Activated T-cell treated with anti-CD3 and anti-CD28 coated beads for 4 hours (primary cell): Measurements from ENCODE around the gene H1-8.
"Not testable (repeated sequence)": the region's sequence is repeated elsewhere in the genome, so short reads cannot be mapped to it uniquely, and the experiment has no call there.

Source experiments
- DNase-seq: peaks from one replicate; pipeline ENCODE4 v3.0.0-alpha.2; 2020

The H1-8 gene

GRCh38 chr3:129515821-129516432, 27.0 kb upstream of the H1-8 start:
- DNase-seq, result not testable (repeated sequence)

DNA sequence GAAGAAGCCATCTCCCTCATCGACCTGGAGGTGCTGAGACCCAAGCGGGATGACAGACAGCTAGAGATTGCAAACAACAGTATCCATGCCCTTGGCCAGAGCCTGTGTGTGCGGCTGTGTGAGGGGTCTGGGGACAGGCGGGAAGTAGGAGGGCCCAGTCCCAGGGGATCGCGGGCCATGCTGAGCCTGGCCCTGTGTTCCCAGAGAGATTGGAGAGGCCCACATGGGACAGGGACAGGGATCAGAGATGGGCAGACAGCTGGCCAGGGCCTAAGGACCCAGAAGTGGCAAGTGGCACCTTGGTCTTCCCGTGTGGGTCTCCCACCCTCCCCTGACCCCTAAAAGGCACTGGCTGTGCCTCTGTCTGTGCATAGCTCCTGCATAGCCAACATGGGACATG, 25.5 kb upstream of the H1-8 start:
- DNase-seq, result no peak

DNA sequence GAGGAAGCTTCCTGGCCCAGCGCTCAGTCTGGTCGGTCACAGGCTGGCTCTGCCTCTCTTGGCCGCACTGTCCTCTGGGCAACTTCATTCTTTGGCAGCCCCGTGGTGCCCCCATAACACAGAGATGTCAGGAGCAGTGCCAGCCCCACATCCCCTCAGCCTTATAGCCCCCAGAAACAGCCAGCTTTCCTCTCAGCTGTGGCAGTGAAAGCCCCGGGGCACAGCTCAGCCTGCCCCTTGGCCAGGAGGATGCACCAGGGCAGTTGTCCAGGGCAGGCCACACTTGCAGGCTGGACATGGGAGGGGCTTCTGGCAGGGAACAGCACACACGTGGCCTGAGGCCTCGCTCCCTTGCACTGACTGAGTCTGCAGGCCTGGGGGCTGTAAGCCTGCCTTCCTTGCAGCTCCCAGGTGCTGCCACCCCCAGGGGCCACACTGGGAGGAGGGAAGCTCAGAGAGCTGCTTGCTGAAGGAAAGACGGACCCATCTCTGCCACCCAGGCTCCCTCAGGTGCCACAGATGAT, 24.9 kb upstream of the H1-8 start:
- no peak for DNase-seq

DNA sequence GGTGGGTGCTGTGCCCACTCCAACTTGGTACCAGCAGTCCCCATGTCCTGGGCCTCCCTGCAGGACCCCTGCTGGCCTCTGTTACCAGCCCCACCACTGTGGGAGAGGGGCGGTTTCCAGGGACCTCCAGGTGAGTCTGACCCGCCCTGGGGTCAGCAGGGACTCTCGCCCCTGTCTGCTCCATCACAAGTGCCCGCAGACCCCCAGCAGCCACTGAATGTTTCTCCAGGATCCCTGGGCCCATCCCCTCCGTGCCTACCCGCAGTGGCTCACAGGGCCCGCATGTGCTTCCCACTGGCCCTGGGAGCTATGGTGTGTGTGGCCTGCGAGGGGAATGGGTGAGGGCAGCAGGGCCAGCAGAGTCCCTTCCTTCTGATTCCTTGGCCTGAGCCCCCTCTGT, 24.4 kb upstream of the H1-8 start:
- no peak for DNase-seq

- DNase-seq, result no peak
Measured at GRCh38 chr3:129519449-129519848, 23.5 kb upstream of the H1-8 start.

- DNase-seq, result no peak
Measured at GRCh38 chr3:129519896-129520715, 22.9 kb upstream of the H1-8 start.

DNA sequence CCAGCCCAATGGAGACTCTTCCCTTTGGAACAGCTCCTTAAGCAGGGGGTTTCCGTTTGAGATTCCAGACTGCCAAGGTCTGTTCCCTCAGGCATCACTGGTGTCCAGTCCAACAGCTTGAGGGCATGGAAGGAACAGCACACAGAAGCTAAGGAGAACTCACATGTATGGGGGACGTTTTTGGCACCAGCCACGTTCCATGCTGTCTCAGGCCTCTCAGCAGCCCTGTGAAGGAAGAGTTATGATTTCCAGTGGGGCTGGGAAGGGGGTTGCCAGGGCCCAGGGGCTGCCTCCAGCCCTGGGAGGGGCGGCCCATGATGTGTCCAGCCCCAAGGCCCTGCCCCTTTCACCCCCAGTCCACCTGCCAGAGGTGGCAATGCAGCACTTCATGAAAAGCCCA, 22.0 kb upstream of the H1-8 start:
- DNase-seq, result no peak

DNA sequence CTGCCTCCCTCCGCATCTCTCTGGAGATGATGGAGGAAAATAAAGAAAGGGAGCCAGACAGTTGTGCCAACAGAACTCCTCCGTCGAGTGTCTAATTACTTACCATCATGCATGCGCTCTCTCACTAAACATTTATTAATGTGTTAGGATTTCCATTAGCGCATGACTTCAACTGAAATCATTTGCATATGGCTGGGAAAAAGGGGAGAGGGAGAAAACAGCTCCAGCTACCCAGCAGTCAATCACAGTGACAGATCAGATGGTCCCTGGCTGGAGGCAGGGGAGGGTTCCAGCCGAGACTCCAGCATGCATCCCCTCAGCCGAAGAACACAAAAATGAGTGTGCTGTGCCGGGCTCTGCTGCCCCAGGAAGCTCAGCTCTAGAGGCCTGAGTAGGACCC, 21.4 kb upstream of the H1-8 start:
- DNase-seq, result no peak

DNA sequence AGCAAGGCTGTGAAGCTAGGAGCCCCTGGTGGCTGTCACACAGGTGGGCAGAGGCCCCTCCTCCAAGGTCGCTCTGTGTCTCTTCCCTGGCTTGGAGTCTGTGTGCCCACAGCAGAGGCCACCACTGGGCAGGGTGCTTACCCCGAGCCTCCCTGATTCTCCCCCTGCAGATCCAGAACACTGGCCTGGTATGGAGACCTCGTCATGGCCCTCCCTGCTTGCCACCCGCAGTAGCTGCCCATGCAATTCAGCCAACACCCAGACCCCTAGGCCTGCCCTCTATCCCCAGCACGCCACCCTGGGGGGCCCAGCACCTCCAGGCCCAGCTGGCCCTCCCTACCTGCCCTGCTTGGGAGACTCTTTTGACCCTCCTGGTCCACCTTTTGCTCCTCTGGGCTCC, 20.0 kb upstream of the H1-8 start:
- DNase-seq, result no peak

GRCh38 chr3:129524081-129524480, 18.9 kb upstream of the H1-8 start:
- DNase-seq, result no peak

- DNase-seq, result no peak
Measured at GRCh38 chr3:129525341-129525968, 17.5 kb upstream of the H1-8 start.

DNA sequence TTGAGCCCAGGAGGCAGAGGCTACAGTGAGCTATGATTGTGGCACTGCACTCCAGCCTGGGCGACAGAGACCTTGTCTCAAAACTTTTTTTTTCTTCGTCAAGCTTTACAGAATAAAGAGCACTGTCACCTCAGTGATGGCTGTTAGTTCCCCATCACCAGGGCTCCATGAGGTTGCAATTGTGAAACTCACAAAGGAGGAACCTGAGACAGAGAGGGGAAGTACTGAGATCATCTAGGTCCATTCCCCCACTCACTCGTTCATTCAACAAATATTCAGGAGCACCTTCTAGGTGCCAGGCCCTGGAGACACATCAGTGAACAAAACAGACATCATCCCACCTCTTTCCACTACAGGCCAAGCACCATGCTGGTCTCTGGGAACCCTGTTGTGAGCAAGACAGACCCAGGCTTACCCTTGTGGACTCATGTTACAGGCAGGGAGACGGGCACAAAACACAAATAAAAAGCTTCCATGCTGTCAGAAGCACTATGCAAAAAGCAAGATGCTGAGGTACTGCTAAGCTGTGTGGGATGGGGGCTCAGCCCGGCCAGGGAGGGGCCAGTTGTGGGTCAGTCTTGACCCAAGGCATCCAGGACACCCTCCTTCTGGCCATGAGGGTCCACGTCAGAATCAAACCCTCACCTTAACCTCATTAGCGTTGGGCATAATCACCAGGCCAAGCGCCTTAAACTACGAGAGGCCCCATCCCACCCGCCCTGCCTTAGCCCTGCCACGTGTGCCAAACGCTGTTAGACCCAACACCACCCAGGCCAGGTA, 16.7 kb upstream of the H1-8 start:
- no peak for DNase-seq

DNA sequence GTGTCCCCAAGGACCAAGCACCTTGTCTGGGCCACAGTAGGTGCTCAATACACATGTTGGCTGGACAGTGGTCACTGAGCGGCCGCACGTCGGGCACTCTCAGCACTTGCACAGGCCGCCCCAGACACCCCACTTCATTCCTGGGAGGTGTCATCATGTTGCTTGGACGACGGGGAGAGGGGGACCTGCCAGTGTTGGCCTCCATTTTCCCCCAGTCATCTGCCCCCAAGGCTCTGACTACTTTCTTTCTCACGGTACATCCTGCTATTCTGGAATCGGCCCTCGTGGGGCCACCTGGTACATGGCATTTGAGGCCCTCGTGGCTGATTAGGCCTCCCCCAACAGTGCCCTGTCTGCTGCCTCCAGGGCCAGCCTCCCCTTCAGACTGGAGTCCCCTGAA, 15.7 kb upstream of the H1-8 start:
- DNase-seq, result no peak

DNA sequence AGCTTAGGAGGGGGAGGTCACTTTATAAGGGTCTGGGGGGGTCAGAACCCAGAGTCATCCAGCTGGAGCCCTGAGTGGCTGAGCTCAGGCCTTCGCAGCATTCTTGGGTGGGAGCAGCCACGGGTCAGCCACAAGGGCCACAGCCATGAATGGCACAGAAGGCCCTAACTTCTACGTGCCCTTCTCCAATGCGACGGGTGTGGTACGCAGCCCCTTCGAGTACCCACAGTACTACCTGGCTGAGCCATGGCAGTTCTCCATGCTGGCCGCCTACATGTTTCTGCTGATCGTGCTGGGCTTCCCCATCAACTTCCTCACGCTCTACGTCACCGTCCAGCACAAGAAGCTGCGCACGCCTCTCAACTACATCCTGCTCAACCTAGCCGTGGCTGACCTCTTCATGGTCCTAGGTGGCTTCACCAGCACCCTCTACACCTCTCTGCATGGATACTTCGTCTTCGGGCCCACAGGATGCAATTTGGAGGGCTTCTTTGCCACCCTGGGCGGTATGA, 14.3 kb upstream of the H1-8 start, which contains the start of gene RHO:
Gene RHO (plus strand): TSS at position 51 of the 512 bp plus-strand sequence. CDS start 95 bp downstream, at position 146.
- DNase-seq, result no peak

DNA sequence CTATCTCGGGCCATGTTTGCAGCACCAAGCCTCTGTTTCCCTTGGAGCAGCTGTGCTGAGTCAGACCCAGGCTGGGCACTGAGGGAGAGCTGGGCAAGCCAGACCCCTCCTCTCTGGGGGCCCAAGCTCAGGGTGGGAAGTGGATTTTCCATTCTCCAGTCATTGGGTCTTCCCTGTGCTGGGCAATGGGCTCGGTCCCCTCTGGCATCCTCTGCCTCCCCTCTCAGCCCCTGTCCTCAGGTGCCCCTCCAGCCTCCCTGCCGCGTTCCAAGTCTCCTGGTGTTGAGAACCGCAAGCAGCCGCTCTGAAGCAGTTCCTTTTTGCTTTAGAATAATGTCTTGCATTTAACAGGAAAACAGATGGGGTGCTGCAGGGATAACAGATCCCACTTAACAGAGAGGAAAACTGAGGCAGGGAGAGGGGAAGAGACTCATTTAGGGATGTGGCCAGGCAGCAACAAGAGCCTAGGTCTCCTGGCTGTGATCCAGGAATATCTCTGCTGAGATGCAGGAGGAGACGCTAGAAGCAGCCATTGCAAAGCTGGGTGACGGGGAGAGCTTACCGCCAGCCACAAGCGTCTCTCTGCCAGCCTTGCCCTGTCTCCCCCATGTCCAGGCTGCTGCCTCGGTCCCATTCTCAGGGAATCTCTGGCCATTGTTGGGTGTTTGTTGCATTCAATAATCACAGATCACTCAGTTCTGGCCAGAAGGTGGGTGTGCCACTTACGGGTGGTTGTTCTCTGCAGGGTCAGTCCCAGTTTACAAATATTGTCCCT, 13.4 kb upstream of the H1-8 start:
- DNase-seq, result no peak

DNA sequence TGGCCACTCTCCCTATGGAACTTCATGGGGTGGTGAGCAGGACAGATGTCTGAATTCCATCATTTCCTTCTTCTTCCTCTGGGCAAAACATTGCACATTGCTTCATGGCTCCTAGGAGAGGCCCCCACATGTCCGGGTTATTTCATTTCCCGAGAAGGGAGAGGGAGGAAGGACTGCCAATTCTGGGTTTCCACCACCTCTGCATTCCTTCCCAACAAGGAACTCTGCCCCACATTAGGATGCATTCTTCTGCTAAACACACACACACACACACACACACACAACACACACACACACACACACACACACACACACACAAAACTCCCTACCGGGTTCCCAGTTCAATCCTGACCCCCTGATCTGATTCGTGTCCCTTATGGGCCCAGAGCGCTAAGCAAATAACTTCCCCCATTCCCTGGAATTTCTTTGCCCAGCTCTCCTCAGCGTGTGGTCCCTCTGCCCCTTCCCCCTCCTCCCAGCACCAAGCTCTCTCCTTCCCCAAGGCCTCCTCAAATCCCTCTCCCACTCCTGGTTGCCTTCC, 12.7 kb upstream of the H1-8 start:
- no peak for DNase-seq

- DNase-seq, result no peak
Measured at GRCh38 chr3:129530821-129531220, 12.2 kb upstream of the H1-8 start.

DNA sequence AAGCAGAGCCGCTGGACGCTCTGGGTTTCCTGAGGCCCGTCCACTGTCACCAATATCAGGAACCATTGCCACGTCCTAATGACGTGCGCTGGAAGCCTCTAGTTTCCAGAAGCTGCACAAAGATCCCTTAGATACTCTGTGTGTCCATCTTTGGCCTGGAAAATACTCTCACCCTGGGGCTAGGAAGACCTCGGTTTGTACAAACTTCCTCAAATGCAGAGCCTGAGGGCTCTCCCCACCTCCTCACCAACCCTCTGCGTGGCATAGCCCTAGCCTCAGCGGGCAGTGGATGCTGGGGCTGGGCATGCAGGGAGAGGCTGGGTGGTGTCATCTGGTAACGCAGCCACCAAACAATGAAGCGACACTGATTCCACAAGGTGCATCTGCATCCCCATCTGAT, 11.3 kb upstream of the H1-8 start:
- DNase-seq, result no peak

DNA sequence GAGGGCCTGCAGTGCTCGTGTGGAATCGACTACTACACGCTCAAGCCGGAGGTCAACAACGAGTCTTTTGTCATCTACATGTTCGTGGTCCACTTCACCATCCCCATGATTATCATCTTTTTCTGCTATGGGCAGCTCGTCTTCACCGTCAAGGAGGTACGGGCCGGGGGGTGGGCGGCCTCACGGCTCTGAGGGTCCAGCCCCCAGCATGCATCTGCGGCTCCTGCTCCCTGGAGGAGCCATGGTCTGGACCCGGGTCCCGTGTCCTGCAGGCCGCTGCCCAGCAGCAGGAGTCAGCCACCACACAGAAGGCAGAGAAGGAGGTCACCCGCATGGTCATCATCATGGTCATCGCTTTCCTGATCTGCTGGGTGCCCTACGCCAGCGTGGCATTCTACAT, 10.7 kb upstream of the H1-8 start:
- DNase-seq, result no peak

DNA sequence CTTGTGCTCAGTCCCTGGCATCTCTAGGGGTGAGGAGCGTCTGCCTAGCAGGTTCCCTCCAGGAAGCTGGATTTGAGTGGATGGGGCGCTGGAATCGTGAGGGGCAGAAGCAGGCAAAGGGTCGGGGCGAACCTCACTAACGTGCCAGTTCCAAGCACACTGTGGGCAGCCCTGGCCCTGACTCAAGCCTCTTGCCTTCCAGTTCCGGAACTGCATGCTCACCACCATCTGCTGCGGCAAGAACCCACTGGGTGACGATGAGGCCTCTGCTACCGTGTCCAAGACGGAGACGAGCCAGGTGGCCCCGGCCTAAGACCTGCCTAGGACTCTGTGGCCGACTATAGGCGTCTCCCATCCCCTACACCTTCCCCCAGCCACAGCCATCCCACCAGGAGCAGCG, 9.6 kb upstream of the H1-8 start:
- DNase-seq, result no peak

GRCh38 chr3:129534428-129535027, 8.4 kb upstream of the H1-8 start:
- no peak for DNase-seq
